T-helper 2 cell (primary cell): ENCODE measurements around the gene ZNF8.
"Not testable (repeated sequence)": the region's sequence is repeated elsewhere in the genome, so short reads cannot be mapped to it uniquely, and the experiment has no call there.

Experiments
- DNase-seq, 5 experiments: peaks; one replicate each; pipeline versions ENCODE4 v3.0.0 to v3.0.0-alpha.2; 2012 to 2022

Gene ZNF8

GRCh38 chr19:58336820-58337219 lies 58.1 kb downstream of the ZNF8 start:
- no peak for DNase-seq

GRCh38 chr19:58338336-58338735 lies 59.6 kb downstream of the ZNF8 start:
- no peak for DNase-seq

- no peak for DNase-seq
Measured at GRCh38 chr19:58338825-58339558, 60.2 kb downstream of the ZNF8 start.

- no peak for DNase-seq
Measured at GRCh38 chr19:58345558-58345957, 66.8 kb downstream of the ZNF8 start.

- DNase-seq = peak; percentile 36 to 72 (median 64)
Measured at GRCh38 chr19:58346961-58347929, 68.5 kb downstream of the ZNF8 start.

- not testable (repeated sequence) for DNase-seq
Measured at GRCh38 chr19:58348080-58348479, 69.3 kb downstream of the ZNF8 start.

- DNase-seq = no peak
Measured at GRCh38 chr19:58349590-58349989, 70.8 kb downstream of the ZNF8 start.

- DNase-seq = no peak
Measured at GRCh38 chr19:58350001-58350861, 71.5 kb downstream of the ZNF8 start.

- DNase-seq = no peak
Measured at GRCh38 chr19:58350871-58351557, 72.3 kb downstream of the ZNF8 start.

- no peak for DNase-seq
Measured at GRCh38 chr19:58351558-58351878, 72.8 kb downstream of the ZNF8 start.

GRCh38 chr19:58351990-58352755 lies 73.4 kb downstream of the ZNF8 start:
- no peak for DNase-seq
